ENCODE data around the gene PSMD4. TPM values are rescaled to one million over a fixed set of nuclear protein-coding genes. Genes with fewer than 3 reads are reported as not detected.
"Not testable (repeated sequence)": the region's sequence is repeated elsewhere in the genome, so short reads cannot be mapped to it uniquely, and the experiment has no call there.

PSMD4 gene
- total RNA-seq, 1 experiment from 2014 or later: 312 TPM

- POLR2A ChIA-PET (ENCODE audit: low non-redundant PET): no interaction called here
- BruUV-seq (replicated peaks): no TSS peak
- Histone ChIP-seq H3K27me3 (replicated peaks; ENCODE audit: insufficient read depth, low read depth, low read length, poor library complexity) (no peaks in the 10 kb centered on the region), H3K36me3 (ENCODE audit: insufficient read depth, low read length, poor library complexity, severe bottlenecking) (peaks cover 59% of the 10 kb centered on the region), H3K27ac (ENCODE audit: low read depth, low read length, poor library complexity, severe bottlenecking) (no peak overlapping the region), H3K4me1 (ENCODE audit: insufficient read depth, low read length, poor library complexity, severe bottlenecking) (no peaks in the 10 kb centered on the region), H3K4me3 (ENCODE audit: low read depth, low read length, poor library complexity, severe bottlenecking) (no peak overlapping the region), H3K9me3 (ENCODE audit: low read depth, low read length, poor library complexity, severe bottlenecking) (no peaks in the 10 kb centered on the region)
- DNase-seq (ENCODE audit: low spot score): no peak
- TF ChIP-seq CTCF (conservative IDR thresholded peaks at IDR 0.05; ENCODE audit: low read depth, low read length) (no peak), EZH2 (IDR thresholded peaks at IDR 0.05; ENCODE audit: borderline replicate concordance, low read depth, low read length, poor library complexity, severe bottlenecking) (no peak)
- intact Hi-C loops (cut with micrococcal nuclease; ENCODE audit: unreplicated experiment): no loop called here
- CTCF ChIA-PET: no interaction called here
Measured at GRCh38 chr1:151266821-151267220, 12.3 kb downstream of the PSMD4 start.

- ChIA-PET CTCF (no interaction called here), POLR2A (ENCODE audit: low non-redundant PET) (no interaction called here)
- Histone ChIP-seq H3K36me3 (ENCODE audit: insufficient read depth, low read length, poor library complexity, severe bottlenecking) (peaks cover 50% of the 10 kb centered on the region), H3K27ac (ENCODE audit: low read depth, low read length, poor library complexity, severe bottlenecking) (no peak overlapping the region), H3K27me3 (replicated peaks; ENCODE audit: insufficient read depth, low read depth, low read length, poor library complexity) (no peaks in the 10 kb centered on the region), H3K9me3 (ENCODE audit: low read depth, low read length, poor library complexity, severe bottlenecking) (no peaks in the 10 kb centered on the region), H3K4me3 (ENCODE audit: low read depth, low read length, poor library complexity, severe bottlenecking) (no peak overlapping the region), H3K4me1 (ENCODE audit: insufficient read depth, low read length, poor library complexity, severe bottlenecking) (no peaks in the 10 kb centered on the region)
- TF ChIP-seq EZH2 (IDR thresholded peaks at IDR 0.05; ENCODE audit: borderline replicate concordance, low read depth, low read length, poor library complexity, severe bottlenecking): no peak
- no peak for TF ChIP-seq CTCF (conservative IDR thresholded peaks at IDR 0.05; ENCODE audit: low read depth, low read length)
- no peak for DNase-seq (ENCODE audit: low spot score)
- intact Hi-C loops (cut with micrococcal nuclease; ENCODE audit: unreplicated experiment): no loop called here
- no TSS peak for BruUV-seq (replicated peaks)
Measured at GRCh38 chr1:151267760-151268159, 13.2 kb downstream of the PSMD4 start.

GRCh38 chr1:151273924-151274466, 19.5 kb downstream of the PSMD4 start:
- TF ChIP-seq CTCF (conservative IDR thresholded peaks at IDR 0.05; ENCODE audit: low read depth, low read length) (no peak), EZH2 (IDR thresholded peaks at IDR 0.05; ENCODE audit: borderline replicate concordance, low read depth, low read length, poor library complexity, severe bottlenecking) (no peak)
- CTCF ChIA-PET: no interaction called here
- POLR2A ChIA-PET (ENCODE audit: low non-redundant PET): no interaction called here

GRCh38 chr1:151275341-151275740, 20.8 kb downstream of the PSMD4 start:
- H3K27me3 ChIP-seq (replicated peaks; ENCODE audit: insufficient read depth, low read depth, low read length, poor library complexity); H3K4me3 ChIP-seq (ENCODE audit: low read depth, low read length, poor library complexity, severe bottlenecking); CTCF ChIA-PET; BruUV-seq (replicated peaks); DNase-seq (ENCODE audit: low spot score); H3K9me3 ChIP-seq (ENCODE audit: low read depth, low read length, poor library complexity, severe bottlenecking); H3K4me1 ChIP-seq (ENCODE audit: insufficient read depth, low read length, poor library complexity, severe bottlenecking); H3K27ac ChIP-seq (ENCODE audit: low read depth, low read length, poor library complexity, severe bottlenecking); intact Hi-C loops (cut with micrococcal nuclease; ENCODE audit: unreplicated experiment); H3K36me3 ChIP-seq (ENCODE audit: insufficient read depth, low read length, poor library complexity, severe bottlenecking): not testable (repeated sequence)
- POLR2A ChIA-PET (ENCODE audit: low non-redundant PET): interaction anchor here (0.7 kb wide), 1 partner anchor 273 kb away, joined by 9 read pairs; no protein-coding TSS in a partner anchor

More at GRCh38 chr1:151273924-151274466, 19.5 kb downstream of the PSMD4 start:
- DNase-seq (ENCODE audit: low spot score): no peak
- no peak overlapping the region for H3K27ac ChIP-seq (ENCODE audit: low read depth, low read length, poor library complexity, severe bottlenecking)
- H3K4me1 ChIP-seq (ENCODE audit: insufficient read depth, low read length, poor library complexity, severe bottlenecking): no peaks in the 10 kb centered on the region
- no peaks in the 10 kb centered on the region for H3K27me3 ChIP-seq (replicated peaks; ENCODE audit: insufficient read depth, low read depth, low read length, poor library complexity)
- H3K9me3 ChIP-seq (ENCODE audit: low read depth, low read length, poor library complexity, severe bottlenecking): no peaks in the 10 kb centered on the region
- intact Hi-C loops (cut with micrococcal nuclease; ENCODE audit: unreplicated experiment): no loop called here
- no TSS peak for BruUV-seq (replicated peaks)
- H3K36me3 ChIP-seq (ENCODE audit: insufficient read depth, low read length, poor library complexity, severe bottlenecking): no peaks in the 10 kb centered on the region
- no peak overlapping the region for H3K4me3 ChIP-seq (ENCODE audit: low read depth, low read length, poor library complexity, severe bottlenecking)
